Ecto neural progenitor cell (in vitro differentiated cells): ENCODE data around the gene TSPAN4.

Source experiments
- DNase-seq: peaks from one replicate; pipeline ENCODE4 v3.0.0-alpha.2; 2018; ENCODE audit warnings: low spot score

TSPAN4 gene

DNA sequence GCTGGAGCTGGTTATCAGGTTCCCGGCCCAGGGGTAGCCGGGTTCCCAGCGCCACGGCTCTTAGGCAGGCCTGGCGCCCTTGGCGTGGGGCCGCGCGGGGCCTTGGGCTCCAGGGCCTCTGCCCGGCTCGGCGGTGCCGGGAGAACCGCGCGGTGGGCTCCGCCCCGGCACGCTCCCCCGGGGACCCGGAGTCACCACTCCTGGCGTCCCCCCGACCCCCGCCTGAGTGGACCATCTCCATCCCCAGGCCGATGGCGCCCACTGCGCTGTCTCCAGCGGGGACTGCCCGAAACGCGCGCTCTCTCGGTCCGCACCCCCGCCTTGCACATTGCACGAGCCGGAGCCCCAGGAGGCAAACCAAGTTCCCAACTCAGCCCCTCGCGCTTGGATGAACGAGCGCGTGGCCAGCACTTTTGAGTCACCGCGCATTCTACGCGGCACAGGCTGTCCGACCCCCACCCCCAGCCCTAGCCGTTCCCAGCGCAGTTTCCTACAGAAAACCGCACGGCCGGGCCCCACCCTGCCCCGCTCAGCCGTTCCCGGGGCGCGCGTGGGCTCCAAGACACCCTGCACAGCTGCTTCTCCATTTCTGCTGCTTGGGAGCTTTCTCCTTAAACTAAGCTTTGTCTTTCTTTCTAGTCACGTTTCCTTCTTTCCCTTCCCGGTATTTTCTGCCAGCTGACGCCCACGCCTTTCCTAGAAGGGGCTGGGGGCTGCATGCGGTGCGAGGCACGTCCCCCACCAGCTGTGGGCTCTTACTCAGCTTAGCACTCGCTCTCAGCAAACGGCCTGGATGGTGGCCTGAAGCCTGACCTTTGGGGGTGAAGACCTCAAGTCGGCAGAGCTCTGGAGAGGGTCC lies 68.6 kb downstream of the TSPAN4 start:
- no peak for DNase-seq

DNA sequence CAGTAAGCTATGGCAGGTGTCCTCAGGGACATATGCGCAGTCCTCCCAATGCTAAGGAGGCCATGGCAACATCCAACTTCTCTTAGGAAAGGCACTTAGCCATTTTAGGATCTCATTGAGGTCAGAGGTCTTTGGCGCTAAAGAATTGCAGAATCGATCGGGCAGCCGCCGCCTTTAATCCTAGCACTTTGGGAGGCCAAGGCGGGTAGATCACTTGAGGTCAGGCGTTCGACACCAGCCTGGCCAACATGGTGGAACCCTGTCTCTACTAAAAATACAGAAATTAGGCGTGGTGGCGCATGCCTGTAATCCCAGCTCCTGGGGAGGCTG lies 69.2 kb downstream of the TSPAN4 start:
- no peak for DNase-seq

DNA sequence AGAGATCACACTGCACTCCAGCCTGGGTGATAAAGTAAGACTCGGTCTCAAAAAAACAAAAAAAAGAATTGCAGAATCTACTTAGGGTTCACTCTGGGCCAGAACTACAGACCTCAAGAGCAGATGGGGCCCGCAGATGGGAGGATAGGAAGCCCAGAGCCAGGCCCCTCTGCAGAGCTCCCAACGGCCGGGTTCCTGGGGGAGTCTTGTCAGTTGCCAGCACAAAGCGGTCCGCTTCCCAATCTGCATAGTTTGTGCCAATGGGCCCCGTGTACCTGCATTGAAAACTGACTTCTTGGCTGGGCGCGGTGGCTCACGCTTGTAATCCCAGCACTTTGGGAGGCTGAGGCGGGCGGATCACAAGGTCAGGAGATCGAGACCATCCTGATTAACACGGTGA lies 69.6 kb downstream of the TSPAN4 start:
- no peak for DNase-seq

DNA sequence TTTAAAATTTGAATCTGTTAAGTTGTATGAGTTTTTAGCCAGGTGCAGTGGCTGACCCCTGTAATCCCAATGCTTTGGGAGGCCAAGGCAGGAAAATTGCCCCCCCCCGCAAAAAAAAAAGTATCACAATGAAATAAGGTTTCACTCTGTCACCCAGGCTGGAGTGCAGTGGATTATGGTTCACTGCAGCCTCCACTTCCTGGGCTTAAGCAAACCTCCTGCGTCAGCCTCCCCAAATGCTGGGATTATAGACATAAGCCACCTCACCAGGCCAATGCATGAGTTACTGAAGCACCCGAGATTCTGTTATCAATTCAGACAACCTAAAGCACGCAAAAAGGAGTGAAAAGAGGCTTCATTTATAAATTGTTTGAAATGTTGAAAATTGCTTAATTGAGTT lies 70.4 kb downstream of the TSPAN4 start:
- no peak for DNase-seq

DNA sequence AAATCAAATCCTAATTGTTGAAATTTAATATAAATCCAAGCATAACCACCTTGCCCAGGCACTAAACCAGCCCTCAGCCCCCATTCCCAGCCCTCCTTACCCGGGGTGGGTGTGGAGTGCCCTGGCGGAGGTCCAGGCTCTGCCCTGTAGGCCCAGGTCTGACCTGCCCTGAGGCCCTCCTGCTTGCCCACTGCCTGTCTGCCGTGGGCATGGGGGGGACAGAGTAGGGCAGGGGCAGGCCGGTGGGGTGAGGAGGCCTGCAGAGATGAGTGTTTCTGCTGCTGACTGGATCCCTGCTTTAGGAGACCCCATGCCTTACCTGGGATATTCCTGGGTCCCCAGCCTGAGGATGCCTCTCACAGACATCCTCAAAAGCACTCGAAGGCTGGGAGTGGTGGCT lies 71.6 kb downstream of the TSPAN4 start:
- DNase-seq = no peak

DNA sequence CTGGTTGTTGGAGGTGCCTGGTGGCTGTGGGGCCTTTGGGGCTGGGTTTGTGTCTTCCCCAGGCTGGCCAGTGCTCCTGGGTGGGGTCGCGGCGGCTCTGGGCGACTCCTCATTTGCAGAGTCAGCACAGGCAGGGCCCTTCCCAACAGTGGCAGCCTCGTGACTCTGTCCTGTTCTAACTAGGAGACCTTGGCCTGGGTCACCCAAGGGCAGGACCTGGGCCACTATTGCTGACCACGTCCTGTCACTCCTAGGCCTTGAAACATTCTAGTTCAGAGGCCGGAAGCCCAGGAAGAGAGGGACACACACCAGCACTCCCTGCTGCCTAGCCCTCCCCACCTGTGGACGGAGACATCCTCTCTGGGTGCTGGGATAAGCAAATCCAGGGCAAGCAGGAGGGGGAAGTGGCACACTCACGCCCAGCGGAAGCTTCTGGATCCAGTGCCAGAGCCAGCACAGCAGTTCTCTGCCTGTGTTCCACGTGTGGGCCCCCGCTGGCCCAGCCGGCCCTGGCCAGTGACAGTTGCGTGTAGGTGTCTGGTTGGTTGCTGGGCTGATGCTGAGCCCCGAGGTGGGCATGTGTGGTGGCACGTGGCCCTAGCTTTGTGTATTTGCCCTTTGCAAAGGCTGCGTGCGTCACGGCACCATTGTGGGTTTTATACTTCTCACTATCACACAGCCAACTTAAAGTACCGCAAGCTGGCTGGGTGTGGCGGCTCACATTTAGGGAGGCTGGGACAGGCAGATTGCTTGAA lies 72.3 kb downstream of the TSPAN4 start:
- DNase-seq = no peak
